Spleen (tissue), 11 donors: ENCODE measurements around the gene BBS9. TPM values are rescaled to one million over a fixed set of nuclear protein-coding genes. Genes with fewer than 3 reads are reported as not detected.

Experiments
- DNase-seq: peaks from one replicate; pipeline ENCODE4 v3.0.0-alpha.2; 2020
- H3K27ac ChIP-seq, 8 donors: fragments of 200-600 bp; sonication (generic) in 7 of 8; 1 replicate in 4 of 8; 2 replicates in 4 of 8; pipeline versions ENCODE4 v1.5.0 to v1.8.0; 2016 to 2021; ENCODE audit warnings: inconsistent platforms in 4 of 8, mild to moderate bottlenecking in 4 of 8, moderate library complexity in 1 of 8
- H3K27me3 ChIP-seq, 7 donors: fragments of 200-600 bp; sonication (generic) in 6 of 7; replicated peaks in 1 of 7; 1 replicate in 4 of 7; 2 replicates in 3 of 7; pipeline versions ENCODE4 v1.5.0 to v1.8.0; 2016 to 2021; ENCODE audit warnings: inconsistent platforms in 3 of 7, mild to moderate bottlenecking in 1 of 7
- H3K36me3 ChIP-seq, 6 donors: fragments of 200-600 bp; sonication (generic) in 5 of 6; 1 replicate in 4 of 6; 2 replicates in 2 of 6; pipeline versions ENCODE4 v1.5.0 to v1.8.0; 2016 to 2021; ENCODE audit warnings: inconsistent platforms in 2 of 6
- H3K4me1 ChIP-seq, 6 donors: fragments of 200-600 bp; sonication (generic) in 5 of 6; 1 replicate in 3 of 6; 2 replicates in 3 of 6; pipeline versions ENCODE4 v1.5.0 to v1.8.0; 2016 to 2021; ENCODE audit warnings: inconsistent platforms in 3 of 6
- H3K4me3 ChIP-seq, 8 donors: fragments of 200-600 bp; sonication (generic) in 7 of 8; 1 replicate in 4 of 8; 2 replicates in 4 of 8; pipeline versions ENCODE4 v1.5.0 to v1.8.0; 2016 to 2021; ENCODE audit warnings: inconsistent platforms in 4 of 8, mild to moderate bottlenecking in 4 of 8, moderate library complexity in 2 of 8
- H3K9me3 ChIP-seq, 8 donors: fragments of 200-600 bp; sonication (generic) in 7 of 8; 1 replicate in 4 of 8; 2 replicates in 4 of 8; pipeline versions ENCODE4 v1.5.0 to v1.8.0; 2016 to 2021; ENCODE audit warnings: inconsistent platforms in 4 of 8
- POLR2A ChIP-seq, 3 donors: fragments of 450-650 bp; IDR thresholded peaks; one replicate each; pipeline ENCODE4 v1.5.1; 2017; ENCODE audit warnings: antibody characterized with exemption in 3 of 3, mild to moderate bottlenecking in 1 of 3
- POLR2AphosphoS5 ChIP-seq, 3 donors: sonication (generic); formaldehyde crosslinking; IDR thresholded peaks; one replicate each; pipeline ENCODE4 v1.5.1; 2017; ENCODE audit warnings: antibody characterized with exemption in 3 of 3
- WGBS, 5 donors: extraction: QIAGEN DNeasy Blood & Tissue Kit in 3 of 5; methylation state at CpG; one replicate each; pipeline versions ENCODE4 v1.1.5 to v1.1.7; 2013 to 2018; 5-methylcytosine and 5-hydroxymethylcytosine counted together
- intact Hi-C: fragments of 100-400 bp; cut with DNase I; formaldehyde crosslinking; loops from one replicate; pipeline ENCODE4 v1.15.0; 2023; ENCODE audit warnings: low total_unique reads
- polyA plus RNA-seq, 3 donors: library from polyadenylated mRNA; stranded (reverse); fragments of 200-250 nt; gene quantifications; one replicate each; pipeline ENCODE4 v1.2.1, GENCODE V29; 2013
- total RNA-seq, 7 donors: library from RNA; depleted of rRNA in 3 of 7; stranded (reverse); fragments of >200 nt in 3 of 7; fragmentation: NEBNext Ultra II Directional in 4 of 7; extraction: Animal tissue kit (Norgen Biotek cat#: 25700) in 4 of 7; gene quantifications; one replicate each; pipeline versions ENCODE4 v1.1.0 to v1.2.1, GENCODE V29; 2016 to 2021
- TF ChIP-seq, protein P1 (sequence below), 11 experiments: fragments of 200-600 bp in 7 of 11; fragments of 450-650 bp in 4 of 11; sonication (generic) in 4 of 11; IDR thresholded peaks in 8 of 11; conservative IDR thresholded peaks in 3 of 11; 1 replicate in 7 of 11; 2 replicates in 4 of 11; pipeline versions ENCODE4 v1.4.0 to v1.8.0; 2016 to 2021; ENCODE audit warnings: antibody characterized with exemption in 11 of 11, inconsistent platforms in 4 of 11, mild to moderate bottlenecking in 1 of 11
- donor health status: healthy with polysubstance abuse.
- donor health status: DM: no; HTN: no; CAD: no; lungs with moderate emphysema.
- donor health status: DM: no; HTN: no; CAD: no.
- donor health status: Bipolar disorder and iron deficiency.
- donor health status: healthy.
- donor health status: DM: no; HTN: no; CAD: no.
- donor health status: DM: yes; HTN: yes; CAD: no.

The BBS9 gene
- total and polyA plus RNA-seq, 10 donors: 2.3 to 44.1 (median 25.3) TPM

DNA sequence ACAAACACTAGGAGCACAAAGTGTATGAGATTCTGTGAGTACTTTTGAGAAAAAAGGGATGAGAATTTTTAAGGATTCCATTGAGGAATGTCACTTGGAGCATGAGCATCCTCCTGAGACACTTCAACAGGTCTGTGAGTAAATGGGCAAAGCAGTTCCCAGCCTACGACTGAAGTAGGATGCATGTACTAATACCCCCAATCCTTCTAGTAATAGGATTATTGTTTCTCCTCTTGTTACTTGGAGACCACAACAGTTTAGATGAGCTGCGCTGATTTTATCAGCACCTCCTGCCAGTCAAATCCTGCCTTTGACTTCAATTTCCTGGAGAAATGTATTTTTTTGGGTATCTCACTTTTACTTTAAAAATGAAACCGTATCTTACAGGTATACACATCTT is 820 bp downstream of the BBS9 start:
- no peaks in the 10 kb centered on the region for H3K36me3 ChIP-seq
- H3K27ac ChIP-seq: peak overlapping the region in 2 of 8 donors; percentile 90 to 91
- no peaks in the 10 kb centered on the region for H3K27me3 ChIP-seq
- intact Hi-C loops: no loop called here
- peaks cover 8 to 34% (median 27%) of the 10 kb centered on the region in 6 donors for H3K4me1 ChIP-seq
- DNase-seq: no peak
- peak overlapping the region; percentile 54 to 89 (median 74) for H3K4me3 ChIP-seq
- H3K9me3 ChIP-seq: peaks cover 0 to 16% (median 6%) of the 10 kb centered on the region in 8 donors
- TF ChIP-seq, protein P1, sequence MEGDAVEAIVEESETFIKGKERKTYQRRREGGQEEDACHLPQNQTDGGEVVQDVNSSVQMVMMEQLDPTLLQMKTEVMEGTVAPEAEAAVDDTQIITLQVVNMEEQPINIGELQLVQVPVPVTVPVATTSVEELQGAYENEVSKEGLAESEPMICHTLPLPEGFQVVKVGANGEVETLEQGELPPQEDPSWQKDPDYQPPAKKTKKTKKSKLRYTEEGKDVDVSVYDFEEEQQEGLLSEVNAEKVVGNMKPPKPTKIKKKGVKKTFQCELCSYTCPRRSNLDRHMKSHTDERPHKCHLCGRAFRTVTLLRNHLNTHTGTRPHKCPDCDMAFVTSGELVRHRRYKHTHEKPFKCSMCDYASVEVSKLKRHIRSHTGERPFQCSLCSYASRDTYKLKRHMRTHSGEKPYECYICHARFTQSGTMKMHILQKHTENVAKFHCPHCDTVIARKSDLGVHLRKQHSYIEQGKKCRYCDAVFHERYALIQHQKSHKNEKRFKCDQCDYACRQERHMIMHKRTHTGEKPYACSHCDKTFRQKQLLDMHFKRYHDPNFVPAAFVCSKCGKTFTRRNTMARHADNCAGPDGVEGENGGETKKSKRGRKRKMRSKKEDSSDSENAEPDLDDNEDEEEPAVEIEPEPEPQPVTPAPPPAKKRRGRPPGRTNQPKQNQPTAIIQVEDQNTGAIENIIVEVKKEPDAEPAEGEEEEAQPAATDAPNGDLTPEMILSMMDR (IDR thresholded peaks at IDR 0.05 in 8 of 11, conservative IDR thresholded peaks at IDR 0.05 in 3 of 11): no peak
- TF ChIP-seq POLR2A (IDR thresholded peaks at IDR 0.05) (no peak), POLR2AphosphoS5 (IDR thresholded peaks at IDR 0.05) (no peak)
- 8 to 17% (median 11%) methylated on average over 3 of the region's 3 CpGs for WGBS, 5 donors

DNA sequence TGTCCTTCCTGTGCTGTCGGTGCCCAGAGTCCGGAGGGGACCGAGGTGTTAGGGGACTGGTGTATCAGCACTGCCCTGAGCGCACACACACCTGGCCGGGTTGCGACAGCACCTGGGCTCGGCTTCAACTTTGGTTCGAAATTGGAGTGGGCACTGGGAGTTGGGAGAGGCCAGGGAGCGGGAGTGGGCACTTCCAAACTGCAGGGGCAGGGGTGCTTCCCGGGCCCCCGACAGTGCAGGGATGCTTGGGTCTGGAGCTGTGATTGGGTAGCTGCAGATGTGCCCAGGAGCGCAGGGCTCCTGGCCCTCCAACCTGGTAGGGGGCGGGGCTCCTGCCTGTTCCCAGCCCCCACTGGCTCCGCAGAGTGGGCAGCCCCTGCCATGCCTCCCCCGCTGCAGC is 7.7 kb downstream of the BBS9 start:
- WGBS, 5 donors: 88 to 97% (median 95%) methylated on average over 13 to 15 of the region's 15 CpGs
- Histone ChIP-seq H3K27ac (no peak overlapping the region), H3K9me3 (peaks cover 0 to 31% (median 20%) of the 10 kb centered on the region in 8 donors), H3K27me3 (no peaks in the 10 kb centered on the region), H3K36me3 (no peaks in the 10 kb centered on the region), H3K4me3 (no peak overlapping the region), H3K4me1 (peaks cover 0 to 5% (median under 1%) of the 10 kb centered on the region in 6 donors)
- TF ChIP-seq POLR2AphosphoS5 (IDR thresholded peaks at IDR 0.05) (no peak), POLR2A (IDR thresholded peaks at IDR 0.05) (no peak)
- TF ChIP-seq, protein P1 (IDR thresholded peaks at IDR 0.05 in 8 of 11, conservative IDR thresholded peaks at IDR 0.05 in 3 of 11): no peak
- intact Hi-C loops: no loop called here
- DNase-seq: no peak

DNA sequence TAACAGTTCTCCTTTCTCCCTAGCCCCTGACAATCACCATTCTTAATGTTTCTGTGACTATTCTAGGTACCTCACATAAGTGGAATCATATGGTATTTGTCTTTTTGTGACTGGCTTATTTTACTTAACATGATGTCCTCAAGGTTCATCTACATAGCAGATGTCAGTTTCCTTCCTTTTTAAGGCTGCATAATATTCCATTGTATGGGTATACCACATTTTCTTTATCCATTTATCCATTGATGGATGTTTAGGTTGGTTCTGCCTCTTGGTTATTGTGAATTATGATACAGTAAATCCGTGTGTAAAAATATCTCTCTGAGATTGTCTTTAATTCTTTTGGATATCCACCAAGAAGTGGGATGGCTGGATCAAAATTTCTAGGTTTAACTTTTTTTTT is 13.2 kb downstream of the BBS9 start:
- intact Hi-C loops: no loop called here
- 90 to 97% (median 93%) methylated on average over 1 of the region's 1 CpG for WGBS, 5 donors

DNA sequence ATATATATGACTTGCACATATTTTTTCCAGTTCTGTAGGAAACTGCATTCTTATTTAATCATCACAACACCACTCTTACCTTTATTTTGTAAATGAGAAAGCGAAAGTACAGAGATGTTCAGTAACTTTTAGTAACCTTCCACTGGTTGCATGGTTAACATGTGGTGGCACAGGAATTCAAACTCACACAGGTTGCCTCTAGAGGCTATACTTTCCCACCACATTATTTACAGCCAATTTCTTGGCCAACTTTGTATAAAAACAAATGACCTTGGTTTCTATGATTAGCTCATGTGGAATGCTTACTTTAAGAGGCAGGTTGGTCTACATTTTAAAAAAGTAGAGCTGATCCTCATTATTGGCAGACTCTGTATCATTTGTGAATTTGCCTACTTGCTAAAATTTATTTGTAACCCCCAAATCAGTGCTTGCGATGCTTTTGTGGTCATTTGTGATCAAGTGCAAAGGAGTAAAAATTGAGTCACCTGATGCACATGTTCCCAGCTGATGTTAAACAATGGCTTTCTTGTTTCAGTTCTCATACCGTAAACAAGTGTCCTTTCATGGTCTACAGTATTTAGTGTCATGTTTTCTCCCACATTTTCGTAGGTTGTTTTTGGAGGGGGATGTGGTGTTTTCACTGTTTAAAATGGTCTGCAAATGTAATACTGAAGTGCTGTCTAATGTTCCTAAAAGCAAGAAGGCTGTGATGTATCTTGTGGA is 14.8 kb downstream of the BBS9 start:
- DNase-seq: no peak
- no peaks in the 10 kb centered on the region for H3K27me3 ChIP-seq
- TF ChIP-seq, protein P1 (IDR thresholded peaks at IDR 0.05 in 8 of 11, conservative IDR thresholded peaks at IDR 0.05 in 3 of 11): no peak
- TF ChIP-seq POLR2AphosphoS5 (IDR thresholded peaks at IDR 0.05) (no peak), POLR2A (IDR thresholded peaks at IDR 0.05) (no peak)
- H3K4me3 ChIP-seq: no peak overlapping the region
- intact Hi-C loops: no loop called here
- H3K9me3 ChIP-seq: peaks cover 0 to 12% (median 9%) of the 10 kb centered on the region in 8 donors
- H3K27ac ChIP-seq: no peak overlapping the region
- 68 to 96% (median 92%) methylated on average over 4 of the region's 4 CpGs for WGBS, 5 donors
- peaks cover 0 to 6% (median 0%) of the 10 kb centered on the region in 6 donors for H3K36me3 ChIP-seq
- H3K4me1 ChIP-seq: no peaks in the 10 kb centered on the region

More for the DNA sequence above, 13.2 kb downstream of the BBS9 start:
- DNase-seq: no peak
- no peaks in the 10 kb centered on the region for H3K27me3 ChIP-seq
- no peak overlapping the region for H3K27ac ChIP-seq
- no peak overlapping the region for H3K4me3 ChIP-seq
- H3K4me1 ChIP-seq: no peaks in the 10 kb centered on the region
- peaks cover 0 to 12% (median 9%) of the 10 kb centered on the region in 8 donors for H3K9me3 ChIP-seq
- no peak for TF ChIP-seq POLR2A (IDR thresholded peaks at IDR 0.05)
- TF ChIP-seq, protein P1 (IDR thresholded peaks at IDR 0.05 in 8 of 11, conservative IDR thresholded peaks at IDR 0.05 in 3 of 11): no peak
- TF ChIP-seq POLR2AphosphoS5 (IDR thresholded peaks at IDR 0.05): no peak
- peaks cover 0 to 6% (median 0%) of the 10 kb centered on the region in 6 donors for H3K36me3 ChIP-seq
